Measurements from ENCODE around the gene ABHD3.
"Not testable (repeated sequence)": the region's sequence is repeated elsewhere in the genome, so short reads cannot be mapped to it uniquely, and the experiment has no call there.

The ABHD3 gene

DNA sequence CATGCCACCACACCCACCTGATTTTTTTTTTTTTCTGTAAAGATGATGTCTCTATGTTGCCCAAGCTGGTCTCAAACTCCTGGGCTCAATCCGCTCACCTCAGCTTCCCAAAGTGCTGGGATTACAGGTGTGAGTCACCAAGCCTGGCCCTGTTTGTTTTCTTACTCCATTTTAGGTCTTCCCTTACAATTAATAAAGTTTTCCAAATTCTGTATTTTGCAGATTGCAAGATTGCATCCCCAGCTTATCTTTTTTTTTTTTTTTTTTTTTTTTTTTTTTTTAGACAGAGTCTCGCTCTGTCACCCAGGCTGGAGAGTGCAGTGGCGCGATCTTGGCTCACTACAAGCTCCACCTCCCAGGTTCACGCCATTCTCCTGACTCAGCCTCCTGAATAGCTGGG is 64.2 kb downstream of the ABHD3 start:
- DNase-seq, result not testable (repeated sequence)

DNA sequence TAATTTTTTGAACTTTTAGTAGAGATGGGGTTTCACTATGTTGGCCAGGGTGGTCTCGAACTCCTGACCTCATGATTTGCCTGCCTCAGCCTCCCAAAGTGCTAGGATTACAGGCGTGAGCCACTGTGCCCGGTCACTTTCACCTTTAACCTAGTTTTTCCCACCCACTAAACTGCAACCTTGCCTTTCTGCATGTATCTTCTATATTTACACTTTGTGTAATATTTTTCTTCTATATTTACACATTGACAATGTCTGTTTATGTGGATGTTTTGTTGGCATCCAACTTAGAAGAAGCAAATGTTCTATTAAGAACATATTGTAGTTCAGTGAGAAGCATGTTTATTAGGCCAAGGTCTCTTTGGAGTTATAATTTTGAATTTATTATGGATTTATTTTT is 65.8 kb downstream of the ABHD3 start:
- DNase-seq, result no peak

- DNase-seq, result no peak
Observed at GRCh38 chr18:21636769-21637168, 67.8 kb downstream of the ABHD3 start.

- no peak for DNase-seq
Observed at GRCh38 chr18:21634588-21635199, 69.9 kb downstream of the ABHD3 start.

DNA sequence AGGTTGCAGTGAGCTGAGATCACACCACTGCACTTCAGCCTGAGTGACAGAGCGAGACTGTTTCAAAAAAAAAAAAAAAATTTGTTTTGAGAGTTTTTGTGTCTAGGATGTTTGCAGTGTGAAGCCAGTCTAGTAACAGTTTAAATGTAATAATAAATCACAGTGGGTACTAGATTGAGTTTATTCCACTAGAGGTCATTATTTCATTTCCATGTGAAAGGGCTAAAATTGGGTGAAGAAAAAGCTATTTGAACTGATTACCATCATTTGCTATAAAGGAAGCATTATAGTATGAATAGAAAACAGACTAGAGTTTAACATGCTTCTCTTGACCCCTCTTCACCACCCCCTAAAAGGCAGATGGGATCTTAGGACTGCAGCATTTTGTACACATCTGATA is 72.2 kb downstream of the ABHD3 start:
- no peak for DNase-seq

GRCh38 chr18:21629089-21629832 is 75.3 kb downstream of the ABHD3 start:
- no peak for DNase-seq

- not testable (repeated sequence) for DNase-seq
Observed at GRCh38 chr18:21621640-21622039, 82.9 kb downstream of the ABHD3 start.

DNA sequence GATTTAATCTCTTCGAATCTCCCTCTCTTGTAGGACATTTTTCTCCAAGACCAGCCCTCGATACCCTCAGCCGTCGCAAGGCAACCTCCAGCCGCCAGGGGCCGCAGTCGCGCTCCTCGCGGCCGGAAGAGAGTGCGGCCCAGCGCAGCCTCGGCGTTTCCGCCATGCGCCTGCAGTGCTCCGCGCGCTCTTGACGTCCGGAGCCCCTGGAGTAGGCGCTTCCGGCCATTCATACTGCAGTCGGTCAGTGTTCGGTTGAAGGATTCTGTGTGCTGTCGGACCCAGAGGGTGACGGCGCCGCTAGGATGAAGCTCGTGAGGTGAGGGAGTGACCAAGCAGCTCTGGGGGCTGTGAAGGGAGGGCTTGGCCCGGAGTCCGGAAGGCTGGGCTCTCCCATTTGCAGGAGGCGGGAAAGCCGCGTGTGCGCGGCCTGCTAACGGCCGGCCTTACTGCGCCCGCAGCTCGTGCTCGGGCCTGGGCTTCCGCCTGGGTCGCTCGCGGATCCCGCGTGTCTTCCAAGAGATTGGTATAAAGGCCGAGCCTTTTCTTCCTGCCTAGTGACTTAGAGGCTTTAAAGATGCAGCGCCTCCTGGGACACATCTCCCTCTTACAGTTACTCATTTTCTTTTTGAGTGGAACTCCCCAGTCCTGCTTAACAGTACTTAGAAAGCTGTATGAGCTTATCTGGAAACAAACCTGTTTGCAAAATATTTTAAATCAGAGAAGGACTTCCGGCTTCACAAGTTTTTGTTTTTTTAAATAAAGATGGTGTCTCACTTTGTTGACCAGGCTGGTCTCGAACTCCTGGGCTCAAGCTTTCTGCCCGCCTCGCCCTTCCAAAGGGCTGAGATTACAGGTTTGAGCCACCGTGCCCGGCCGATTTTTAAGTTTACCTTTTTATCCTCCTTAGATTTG is 92.2 kb downstream of the ABHD3 start, which contains the start of gene SNRPD1:
TSS of gene SNRPD1 (plus strand) at position 190 of the 915 bp plus-strand sequence. CDS start at position 306, 116 bp downstream.
- peak; percentile 64 for DNase-seq

DNA sequence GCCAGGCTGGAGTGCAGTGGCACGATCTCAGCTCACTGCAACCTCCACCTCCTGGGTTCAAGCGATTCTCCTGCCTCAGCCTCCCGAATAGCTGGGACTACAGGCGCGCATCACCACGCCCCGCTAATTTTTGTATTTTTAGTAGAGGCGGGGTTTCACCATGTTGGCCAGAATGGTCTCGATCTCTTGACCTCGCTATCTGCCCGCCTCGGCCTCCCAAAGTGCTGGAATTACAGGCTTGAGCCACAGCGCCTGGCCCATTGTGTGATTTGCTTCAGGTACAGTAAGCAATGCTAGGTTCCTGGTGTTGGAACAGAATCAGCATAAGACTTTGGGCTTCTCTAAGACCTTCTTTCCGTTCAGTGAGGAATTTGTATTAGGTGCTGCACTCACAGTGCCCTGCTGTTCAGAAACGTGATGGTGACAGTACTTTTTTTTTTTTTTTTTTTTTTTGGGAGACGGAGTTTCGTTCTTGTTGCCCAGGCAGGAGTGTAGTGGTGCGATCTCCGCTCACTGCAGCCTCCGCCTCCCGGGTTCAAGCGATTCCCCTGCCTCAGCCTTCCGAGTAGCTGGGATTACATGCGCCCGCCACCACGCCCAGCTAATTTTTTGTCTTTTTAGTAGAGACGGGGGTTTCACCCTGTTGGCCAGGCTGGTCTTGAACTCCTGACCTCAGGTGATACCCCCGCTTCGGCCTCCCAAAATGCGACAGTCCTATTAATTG is 93.0 kb downstream of the ABHD3 start:
- DNase-seq, result not testable (repeated sequence)

DNA sequence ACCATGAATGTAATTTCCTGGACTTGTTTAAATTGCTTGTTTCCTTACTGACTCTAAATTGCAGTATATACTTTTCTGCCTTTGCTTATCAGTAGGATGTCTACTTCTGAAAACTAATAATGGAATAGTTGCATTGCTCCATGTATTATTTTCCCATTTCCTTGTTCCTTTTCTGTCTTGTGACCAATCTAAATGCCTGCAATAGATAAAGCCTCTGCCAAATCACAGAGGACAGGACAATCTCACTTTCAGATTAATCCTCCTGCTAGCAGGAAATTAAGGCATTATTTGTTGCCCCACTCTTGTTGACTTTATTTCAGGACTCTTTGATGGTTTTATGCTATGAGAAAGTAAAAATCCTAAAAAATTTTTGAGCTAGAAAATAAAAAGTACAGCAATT is 99.4 kb downstream of the ABHD3 start:
- DNase-seq, result no peak

- DNase-seq, result no peak
Observed at GRCh38 chr18:21604671-21605070, 99.9 kb downstream of the ABHD3 start.

DNA sequence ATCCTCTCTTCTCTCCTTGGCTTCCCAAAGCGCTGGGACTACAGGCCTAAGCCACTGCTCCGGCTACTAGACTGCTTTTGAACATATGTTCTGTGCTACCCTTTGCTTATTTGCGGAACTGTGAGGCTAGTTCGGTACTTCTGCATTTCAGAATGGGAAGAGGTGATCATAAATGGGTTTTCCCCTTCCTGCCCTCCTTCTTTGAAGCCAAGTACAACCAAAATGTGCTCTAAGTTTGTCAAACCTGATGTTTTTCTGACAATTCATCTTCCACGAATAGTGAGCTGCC is 102.3 kb downstream of the ABHD3 start:
- no peak for DNase-seq

All from NCI-H510A (cell line).